Ishikawa (cell line): Measurements from ENCODE around the gene APBA2.

Source experiments
- CEBPB ChIP-seq: IDR thresholded peaks from 2 replicates; pipeline ENCODE4 v1.6.1; 2012
- CREB1 ChIP-seq: IDR thresholded peaks from 2 replicates; pipeline ENCODE4 v1.6.1; 2012; ENCODE audit warnings: low read depth
- EGR1 ChIP-seq: IDR thresholded peaks from 2 replicates; pipeline ENCODE4 v1.6.1; 2012
- EP300 ChIP-seq: IDR thresholded peaks from 2 replicates; pipeline ENCODE4 v1.6.1; 2012; ENCODE audit warnings: borderline replicate concordance
- FOXM1 ChIP-seq: IDR thresholded peaks from 2 replicates; pipeline ENCODE4 v1.6.1; 2012; ENCODE audit warnings: low read depth, borderline replicate concordance
- NFIC ChIP-seq: IDR thresholded peaks from 2 replicates; pipeline ENCODE4 v1.6.1; 2012
- RAD21 ChIP-seq: IDR thresholded peaks from 2 replicates; pipeline ENCODE4 v1.6.1; 2012; ENCODE audit warnings: low read depth
- TAF1 ChIP-seq: IDR thresholded peaks from 2 replicates; pipeline ENCODE4 v1.6.1; 2012; ENCODE audit warnings: low read depth, mild to moderate bottlenecking
- TCF12 ChIP-seq: IDR thresholded peaks from 2 replicates; pipeline ENCODE4 v1.6.1; 2012; ENCODE audit warnings: low read depth
- TEAD4 ChIP-seq: IDR thresholded peaks from 2 replicates; pipeline ENCODE4 v1.6.1; 2012
- YY1 ChIP-seq: IDR thresholded peaks from 2 replicates; pipeline ENCODE4 v1.6.1; 2012; ENCODE audit warnings: low read depth
- ZBTB7A ChIP-seq: IDR thresholded peaks from 2 replicates; pipeline ENCODE4 v1.6.1; 2012; ENCODE audit warnings: low read depth
- TF ChIP-seq, protein P1 (sequence below): IDR thresholded peaks from 2 replicates; pipeline ENCODE4 v1.6.1; 2012
- TF ChIP-seq, protein P2 (sequence below): IDR thresholded peaks from 2 replicates; pipeline ENCODE4 v1.6.1; 2012; ENCODE audit warnings: low read depth, mild to moderate bottlenecking
- TF ChIP-seq, protein P3 (sequence below): IDR thresholded peaks from 2 replicates; pipeline ENCODE4 v1.6.1; 2012

APBA2 gene

DNA sequence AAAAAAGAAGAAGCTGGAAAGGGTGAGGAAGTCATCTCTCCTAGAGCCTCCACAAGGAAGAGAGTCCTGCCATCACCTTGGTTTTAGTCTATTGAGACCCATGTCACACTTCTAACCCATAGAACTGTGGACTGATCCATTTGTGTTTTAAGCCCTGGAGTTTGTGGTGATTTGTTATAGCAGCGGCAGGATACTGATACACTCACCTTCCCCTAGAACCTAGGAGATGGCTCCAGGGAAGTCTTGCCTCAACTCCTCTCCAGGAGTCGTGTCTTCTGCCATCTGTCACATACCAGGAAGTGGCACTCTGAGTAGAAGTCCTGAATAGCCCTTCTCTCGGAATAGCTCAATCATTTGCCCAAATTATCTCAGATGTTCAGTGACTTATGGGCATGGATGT is 14.6 kb upstream of the APBA2 start:
- TF ChIP-seq CEBPB (no peak), ZBTB7A (no peak), TCF12 (no peak), TAF1 (no peak), TEAD4 (no peak), CREB1 (no peak), FOXM1 (no peak), RAD21 (no peak), NFIC (no peak), EP300 (no peak), YY1 (no peak), EGR1 (no peak)
- TF ChIP-seq, protein P1, sequence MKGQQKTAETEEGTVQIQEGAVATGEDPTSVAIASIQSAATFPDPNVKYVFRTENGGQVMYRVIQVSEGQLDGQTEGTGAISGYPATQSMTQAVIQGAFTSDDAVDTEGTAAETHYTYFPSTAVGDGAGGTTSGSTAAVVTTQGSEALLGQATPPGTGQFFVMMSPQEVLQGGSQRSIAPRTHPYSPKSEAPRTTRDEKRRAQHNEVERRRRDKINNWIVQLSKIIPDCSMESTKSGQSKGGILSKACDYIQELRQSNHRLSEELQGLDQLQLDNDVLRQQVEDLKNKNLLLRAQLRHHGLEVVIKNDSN: no peak
- TF ChIP-seq, protein P2, sequence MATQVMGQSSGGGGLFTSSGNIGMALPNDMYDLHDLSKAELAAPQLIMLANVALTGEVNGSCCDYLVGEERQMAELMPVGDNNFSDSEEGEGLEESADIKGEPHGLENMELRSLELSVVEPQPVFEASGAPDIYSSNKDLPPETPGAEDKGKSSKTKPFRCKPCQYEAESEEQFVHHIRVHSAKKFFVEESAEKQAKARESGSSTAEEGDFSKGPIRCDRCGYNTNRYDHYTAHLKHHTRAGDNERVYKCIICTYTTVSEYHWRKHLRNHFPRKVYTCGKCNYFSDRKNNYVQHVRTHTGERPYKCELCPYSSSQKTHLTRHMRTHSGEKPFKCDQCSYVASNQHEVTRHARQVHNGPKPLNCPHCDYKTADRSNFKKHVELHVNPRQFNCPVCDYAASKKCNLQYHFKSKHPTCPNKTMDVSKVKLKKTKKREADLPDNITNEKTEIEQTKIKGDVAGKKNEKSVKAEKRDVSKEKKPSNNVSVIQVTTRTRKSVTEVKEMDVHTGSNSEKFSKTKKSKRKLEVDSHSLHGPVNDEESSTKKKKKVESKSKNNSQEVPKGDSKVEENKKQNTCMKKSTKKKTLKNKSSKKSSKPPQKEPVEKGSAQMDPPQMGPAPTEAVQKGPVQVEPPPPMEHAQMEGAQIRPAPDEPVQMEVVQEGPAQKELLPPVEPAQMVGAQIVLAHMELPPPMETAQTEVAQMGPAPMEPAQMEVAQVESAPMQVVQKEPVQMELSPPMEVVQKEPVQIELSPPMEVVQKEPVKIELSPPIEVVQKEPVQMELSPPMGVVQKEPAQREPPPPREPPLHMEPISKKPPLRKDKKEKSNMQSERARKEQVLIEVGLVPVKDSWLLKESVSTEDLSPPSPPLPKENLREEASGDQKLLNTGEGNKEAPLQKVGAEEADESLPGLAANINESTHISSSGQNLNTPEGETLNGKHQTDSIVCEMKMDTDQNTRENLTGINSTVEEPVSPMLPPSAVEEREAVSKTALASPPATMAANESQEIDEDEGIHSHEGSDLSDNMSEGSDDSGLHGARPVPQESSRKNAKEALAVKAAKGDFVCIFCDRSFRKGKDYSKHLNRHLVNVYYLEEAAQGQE: no peak
- TF ChIP-seq, protein P3, sequence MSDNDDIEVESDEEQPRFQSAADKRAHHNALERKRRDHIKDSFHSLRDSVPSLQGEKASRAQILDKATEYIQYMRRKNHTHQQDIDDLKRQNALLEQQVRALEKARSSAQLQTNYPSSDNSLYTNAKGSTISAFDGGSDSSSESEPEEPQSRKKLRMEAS: no peak

DNA sequence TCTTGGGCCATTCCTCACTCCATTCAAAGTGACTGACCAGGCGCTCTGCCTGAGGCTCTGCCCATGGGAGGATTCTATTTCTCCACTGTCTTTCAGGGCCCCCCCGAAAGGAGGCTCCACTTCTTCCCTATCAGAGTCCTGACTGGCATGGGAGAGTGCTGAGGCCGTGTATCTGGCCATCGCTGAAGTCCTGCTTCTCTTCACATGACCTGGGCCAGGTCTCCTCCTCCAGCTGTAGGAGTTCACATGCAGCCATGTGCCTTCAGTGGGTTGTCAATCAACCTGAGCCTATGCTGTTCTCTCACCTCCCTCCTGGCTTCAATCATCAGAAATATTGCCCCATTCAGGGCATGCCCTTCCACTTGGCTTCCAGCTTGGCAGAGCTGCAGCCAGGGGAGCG is 12.8 kb upstream of the APBA2 start:
- TF ChIP-seq FOXM1: no peak
- TF ChIP-seq, protein P3: no peak
- no peak for TF ChIP-seq NFIC
- TF ChIP-seq TEAD4: no peak
- TF ChIP-seq CREB1: no peak
- TF ChIP-seq, protein P2: no peak
- TF ChIP-seq EP300: no peak
- no peak for TF ChIP-seq RAD21
- TF ChIP-seq ZBTB7A: no peak
- TF ChIP-seq TCF12: no peak
- TF ChIP-seq TAF1: no peak
- no peak for TF ChIP-seq CEBPB

DNA sequence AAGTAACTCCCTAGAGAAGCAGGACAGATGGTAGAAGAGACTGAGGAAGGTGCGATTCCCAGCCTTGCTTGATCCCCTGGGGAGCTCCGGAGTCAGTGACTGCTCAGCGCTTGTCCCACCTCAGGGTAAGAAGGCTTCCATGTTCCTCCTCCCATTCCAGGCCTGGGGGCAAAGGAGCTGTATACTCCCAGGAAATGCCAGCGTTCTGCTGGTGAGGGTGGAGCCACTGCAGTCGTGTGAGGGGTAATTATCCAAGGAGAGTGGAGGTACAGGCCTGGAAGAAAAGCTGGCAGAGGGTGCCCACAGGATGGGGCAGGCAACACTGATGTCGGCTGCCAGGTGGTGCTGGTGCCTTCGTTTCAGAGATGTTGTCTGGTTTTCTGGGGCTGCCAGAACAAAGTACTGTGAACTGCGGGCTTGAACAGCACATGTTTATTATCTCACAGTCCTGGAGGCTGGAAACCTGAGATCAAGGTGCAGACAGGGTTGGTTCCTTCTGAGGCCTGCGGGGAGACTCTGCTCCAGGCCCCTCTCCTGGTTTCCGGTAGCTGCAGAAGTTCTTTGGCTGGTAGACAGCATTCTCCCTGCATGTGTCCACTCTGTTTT is 12.1 kb upstream of the APBA2 start:
- no peak for TF ChIP-seq YY1
- TF ChIP-seq TAF1: no peak
- TF ChIP-seq TCF12: no peak
- TF ChIP-seq EGR1: no peak
- TF ChIP-seq FOXM1: no peak
- TF ChIP-seq, protein P1: no peak
- TF ChIP-seq ZBTB7A: no peak
- TF ChIP-seq EP300: no peak
- no peak for TF ChIP-seq TEAD4
- TF ChIP-seq, protein P3: no peak
- TF ChIP-seq NFIC: no peak

DNA sequence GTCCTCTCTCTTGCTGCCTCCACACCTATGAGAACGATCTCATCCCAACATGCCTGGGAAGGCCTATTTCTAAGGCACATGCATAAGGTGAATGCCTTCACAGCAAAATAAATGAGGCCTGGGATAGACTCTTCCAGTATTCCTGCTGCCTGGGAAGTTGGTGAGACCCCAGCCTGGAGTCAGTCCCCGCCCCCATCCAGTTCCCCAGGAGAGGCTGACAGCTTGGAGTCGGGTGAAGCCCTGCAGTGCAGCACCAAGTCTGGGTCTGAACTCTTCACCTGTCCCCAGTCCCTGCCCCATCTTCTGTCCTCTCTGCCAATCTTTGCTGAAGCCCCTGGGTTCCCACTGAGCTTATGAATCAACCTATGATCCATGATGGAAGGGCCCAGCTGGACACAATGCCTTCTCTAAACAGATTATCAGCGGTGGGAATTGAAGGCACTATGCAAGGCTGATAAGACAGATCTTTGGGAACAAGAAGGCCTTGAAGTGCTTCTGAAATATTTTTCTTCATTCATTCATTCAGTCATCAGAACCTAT is 10.2 kb upstream of the APBA2 start:
- TF ChIP-seq EP300 (no peak), FOXM1 (no peak), EGR1 (no peak), RAD21 (no peak)
- TF ChIP-seq, protein P3: no peak

DNA sequence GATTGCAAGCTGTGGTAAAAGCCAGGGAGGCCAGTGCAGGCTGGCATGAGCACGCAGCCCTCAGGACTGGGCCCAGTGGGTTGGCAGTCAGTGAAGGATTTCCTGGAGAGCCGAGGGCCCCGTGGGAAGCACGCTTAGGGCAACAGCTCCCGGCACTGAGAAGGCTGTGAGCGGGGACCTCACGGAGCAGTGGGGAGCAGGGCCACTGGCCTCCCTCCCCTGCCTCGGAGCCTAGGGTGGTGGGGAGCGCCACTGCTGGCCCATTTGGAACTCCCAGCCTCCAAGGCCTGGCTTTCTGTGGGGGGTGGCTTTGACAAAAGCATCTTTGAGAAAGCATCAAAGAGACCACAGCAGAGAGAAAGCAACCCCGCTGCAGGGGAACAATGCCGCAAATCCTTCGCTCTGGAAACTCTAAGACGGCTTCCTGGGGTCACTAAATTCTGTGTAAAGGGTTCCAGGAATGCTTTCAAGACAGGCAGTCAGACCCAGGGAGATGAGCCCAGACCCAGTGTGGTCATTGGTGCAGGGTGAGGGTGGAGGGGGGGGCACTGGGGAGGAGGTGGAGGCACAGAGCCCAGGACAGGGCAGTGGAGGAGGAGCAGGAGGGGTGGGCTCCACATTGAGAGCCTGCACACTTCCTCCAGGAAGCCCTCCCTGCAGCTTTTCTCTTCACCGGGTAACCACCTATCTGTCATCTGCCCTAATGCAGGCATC is 9.5 kb upstream of the APBA2 start:
- no peak for TF ChIP-seq EGR1
- TF ChIP-seq, protein P2: no peak
- TF ChIP-seq, protein P3: no peak
- no peak for TF ChIP-seq NFIC
- TF ChIP-seq ZBTB7A: no peak
- no peak for TF ChIP-seq TEAD4
- no peak for TF ChIP-seq YY1
- no peak for TF ChIP-seq EP300
